Measurements from ENCODE around the gene RANGAP1.
"Not testable (repeated sequence)": the region's sequence is repeated elsewhere in the genome, so short reads cannot be mapped to it uniquely, and the experiment has no call there.

Gene RANGAP1

DNA sequence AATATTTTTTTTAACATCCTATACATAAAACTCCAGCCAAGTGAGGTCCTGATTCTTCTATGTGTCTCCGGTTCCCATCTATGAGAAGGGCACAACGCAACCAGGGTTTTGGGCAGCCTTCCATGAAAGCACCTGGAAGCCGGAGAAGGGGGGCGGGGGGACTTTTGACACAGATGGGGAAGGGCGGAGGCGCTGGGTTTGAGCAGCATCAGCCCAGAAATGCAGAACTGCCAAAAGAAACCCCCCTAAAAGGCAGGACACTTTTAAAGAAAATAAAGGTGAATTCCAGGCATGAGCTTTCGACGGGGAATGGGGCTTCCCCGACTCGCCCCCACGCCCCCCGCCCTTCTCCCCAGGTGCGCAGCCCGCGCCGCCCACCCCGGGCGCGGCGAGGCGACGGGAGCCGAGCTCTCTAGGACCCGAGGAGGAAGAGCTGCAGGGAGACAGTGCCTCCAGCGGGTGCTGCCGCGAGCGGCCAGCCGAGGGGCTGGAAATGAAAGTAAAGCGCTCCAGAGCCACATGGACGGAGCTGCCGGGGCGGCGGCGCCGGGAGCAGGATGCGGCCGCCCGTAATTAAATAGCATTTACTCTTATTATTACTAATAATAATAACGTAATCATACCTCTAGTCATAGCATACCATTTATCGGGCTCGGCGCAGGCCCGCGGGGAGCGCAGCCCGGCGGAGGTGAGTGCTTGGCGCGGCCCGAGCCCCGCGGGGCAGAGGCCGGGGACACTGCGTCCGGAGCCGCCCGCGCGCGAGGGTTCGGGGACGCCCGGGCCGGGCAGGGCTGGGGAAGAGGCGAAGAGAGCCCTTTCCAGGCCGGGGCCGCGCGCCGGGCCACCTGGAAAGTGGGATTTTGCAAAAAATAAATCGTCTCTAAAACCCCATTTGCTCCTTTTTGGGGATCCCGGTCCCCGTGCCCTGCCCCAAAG lies 15.4 kb upstream of the RANGAP1 start, which contains the start of gene ZC3H7B:
Gene ZC3H7B, plus strand, starts transcription at position 441 of the 936 bp plus-strand sequence. CDS start 19,136 bp downstream, outside the sequence.
- TF ChIP-seq, protein P1, sequence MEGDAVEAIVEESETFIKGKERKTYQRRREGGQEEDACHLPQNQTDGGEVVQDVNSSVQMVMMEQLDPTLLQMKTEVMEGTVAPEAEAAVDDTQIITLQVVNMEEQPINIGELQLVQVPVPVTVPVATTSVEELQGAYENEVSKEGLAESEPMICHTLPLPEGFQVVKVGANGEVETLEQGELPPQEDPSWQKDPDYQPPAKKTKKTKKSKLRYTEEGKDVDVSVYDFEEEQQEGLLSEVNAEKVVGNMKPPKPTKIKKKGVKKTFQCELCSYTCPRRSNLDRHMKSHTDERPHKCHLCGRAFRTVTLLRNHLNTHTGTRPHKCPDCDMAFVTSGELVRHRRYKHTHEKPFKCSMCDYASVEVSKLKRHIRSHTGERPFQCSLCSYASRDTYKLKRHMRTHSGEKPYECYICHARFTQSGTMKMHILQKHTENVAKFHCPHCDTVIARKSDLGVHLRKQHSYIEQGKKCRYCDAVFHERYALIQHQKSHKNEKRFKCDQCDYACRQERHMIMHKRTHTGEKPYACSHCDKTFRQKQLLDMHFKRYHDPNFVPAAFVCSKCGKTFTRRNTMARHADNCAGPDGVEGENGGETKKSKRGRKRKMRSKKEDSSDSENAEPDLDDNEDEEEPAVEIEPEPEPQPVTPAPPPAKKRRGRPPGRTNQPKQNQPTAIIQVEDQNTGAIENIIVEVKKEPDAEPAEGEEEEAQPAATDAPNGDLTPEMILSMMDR (IDR thresholded peaks at IDR 0.05; ENCODE audit: insufficient read depth, low read depth, low read length, missing control alignments), result peak; percentile 51
- H3K4me3 ChIP-seq (ENCODE audit: low read depth, low read length), result peak within 1 kb of the TSS; percentile 88
- DNase-seq (ENCODE audit: low read depth), result peak; percentile 91

DNA sequence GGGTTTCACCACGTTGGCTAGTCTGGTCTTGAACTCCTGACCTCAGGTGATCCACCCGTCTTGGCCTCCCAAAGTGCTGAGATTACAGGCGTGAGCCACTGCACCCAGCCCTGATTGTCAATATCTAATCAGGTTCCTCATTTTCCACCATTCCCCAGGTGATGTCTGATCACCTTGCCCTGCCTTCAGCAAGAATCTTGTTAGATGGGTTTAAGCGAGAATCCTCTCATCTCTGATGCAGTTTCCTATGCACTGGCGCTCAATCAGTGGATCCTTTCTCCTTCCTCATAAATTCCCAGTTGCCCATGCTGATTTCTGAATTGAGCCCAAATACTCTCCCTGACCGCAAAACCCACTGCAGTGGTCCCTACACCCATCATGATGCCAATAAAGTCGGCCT lies 14.7 kb upstream of the RANGAP1 start:
- DNase-seq (ENCODE audit: low read depth), result no peak
- H3K4me3 ChIP-seq (ENCODE audit: low read depth, low read length), result peak overlapping the region; percentile 88
- TF ChIP-seq, protein P1 (IDR thresholded peaks at IDR 0.05; ENCODE audit: insufficient read depth, low read depth, low read length, missing control alignments), result no peak

DNA sequence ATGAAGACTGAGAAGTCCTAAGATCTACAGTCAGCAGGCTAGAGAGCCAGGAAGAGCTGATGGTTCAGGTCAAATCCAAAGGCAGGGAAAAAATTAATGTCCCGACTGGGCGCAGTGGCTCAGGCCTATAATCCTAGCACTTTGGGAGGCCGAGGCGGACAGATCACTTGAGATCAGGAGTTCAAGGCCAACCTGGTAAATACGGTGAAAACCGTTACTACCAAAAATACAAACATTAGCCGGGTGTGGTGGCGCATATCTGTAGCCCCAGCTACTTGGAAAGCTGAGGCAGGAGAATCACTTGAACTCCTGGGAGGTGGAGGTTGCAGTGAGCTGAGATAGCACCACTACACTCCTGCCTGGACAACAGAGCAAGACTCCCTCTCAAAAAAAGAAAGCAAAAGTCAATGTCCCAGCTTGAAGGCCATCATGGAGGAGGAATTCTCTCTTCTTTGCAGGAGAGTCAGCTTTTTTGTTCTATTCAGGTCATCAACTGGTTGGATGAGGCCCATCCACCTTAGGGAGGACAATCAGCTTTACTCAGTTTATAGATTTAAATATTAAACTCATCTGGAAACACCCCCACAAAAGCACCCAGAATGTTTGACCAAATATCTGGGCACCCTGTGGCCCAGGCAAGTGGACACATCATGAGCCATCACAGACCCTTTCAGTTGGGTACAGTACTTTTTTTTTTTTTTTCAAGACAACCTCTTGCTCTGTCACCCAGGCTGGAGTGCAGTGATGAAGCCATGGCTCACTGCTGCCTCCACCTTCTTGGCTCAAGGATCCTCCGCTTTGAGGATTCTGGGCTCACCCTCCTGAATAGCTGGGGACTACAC lies 11.1 kb upstream of the RANGAP1 start:
- TF ChIP-seq, protein P1 (IDR thresholded peaks at IDR 0.05; ENCODE audit: insufficient read depth, low read depth, low read length, missing control alignments), result no peak
- no peak for DNase-seq (ENCODE audit: low read depth)
- H3K4me3 ChIP-seq (ENCODE audit: low read depth, low read length), result no peak overlapping the region

DNA sequence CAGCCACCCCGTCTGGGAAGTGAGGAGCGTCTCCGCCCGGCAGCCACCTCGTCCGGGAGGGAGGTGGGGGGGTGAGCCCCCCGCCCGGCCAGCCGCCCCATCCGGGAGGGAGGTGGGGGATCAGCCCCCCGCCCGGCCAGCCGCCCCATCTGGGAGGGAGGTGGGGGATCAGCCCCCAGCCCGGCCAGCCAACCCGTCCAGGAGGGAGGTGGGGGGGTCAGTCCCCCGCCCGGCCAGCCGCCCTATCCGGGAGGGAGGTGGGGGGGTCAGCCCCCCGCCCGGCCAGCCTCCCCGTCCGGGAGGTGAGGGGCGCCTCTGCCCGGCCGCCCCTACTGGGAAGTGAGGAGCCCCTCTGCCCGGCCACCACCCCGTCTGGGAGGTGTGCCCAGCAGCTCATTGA lies 8.8 kb upstream of the RANGAP1 start:
- not testable (repeated sequence) for H3K4me3 ChIP-seq (ENCODE audit: low read depth, low read length)

DNA sequence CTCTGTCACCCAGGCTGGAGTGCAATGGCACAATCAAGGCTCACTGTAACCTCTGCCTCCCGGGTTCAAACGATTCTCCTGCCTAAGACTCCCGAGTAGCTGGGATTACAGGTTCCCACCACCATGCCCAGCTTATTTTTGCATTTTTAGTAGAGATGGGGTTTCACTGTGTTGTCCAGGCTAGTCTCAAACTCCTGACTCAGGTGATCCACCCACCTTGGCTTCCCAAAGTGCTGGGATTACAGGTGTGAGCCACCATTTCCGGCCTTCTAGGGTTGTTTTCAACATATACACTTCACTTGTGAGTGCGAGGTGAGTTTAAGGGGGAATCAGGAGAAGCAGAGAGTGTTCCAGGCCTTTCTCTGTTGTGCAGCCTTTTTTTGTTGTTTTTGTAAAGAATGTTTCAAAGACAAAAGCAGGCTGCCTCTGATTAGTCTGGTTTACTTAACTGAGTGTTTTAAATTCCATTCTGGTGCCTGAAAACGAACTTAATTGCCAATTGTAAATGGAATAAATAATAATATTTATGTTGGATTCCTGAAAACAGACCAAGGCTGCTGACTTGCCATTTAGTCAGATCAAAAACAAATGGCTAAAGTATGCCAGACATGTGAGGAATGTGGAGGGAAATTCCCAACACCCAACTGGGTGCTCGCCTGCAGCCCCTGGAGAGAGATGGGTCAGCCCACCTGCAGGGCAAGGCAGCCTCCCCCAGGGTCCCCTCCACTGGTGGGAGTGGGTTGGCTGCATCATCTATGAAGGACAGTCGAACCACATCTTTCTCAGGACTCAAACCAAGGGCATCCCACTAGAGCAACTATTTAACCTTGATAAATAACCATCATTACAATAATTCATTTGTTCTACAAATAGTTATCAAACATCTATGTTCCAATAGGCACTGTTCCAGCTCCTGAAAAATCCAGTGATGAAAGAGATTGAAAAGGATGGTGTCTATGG lies 4.6 kb upstream of the RANGAP1 start:
- H3K4me3 ChIP-seq (ENCODE audit: low read depth, low read length), result no peak overlapping the region
- no peak for DNase-seq (ENCODE audit: low read depth)
- TF ChIP-seq, protein P1 (IDR thresholded peaks at IDR 0.05; ENCODE audit: insufficient read depth, low read depth, low read length, missing control alignments), result no peak

More for the DNA sequence above, 8.8 kb upstream of the RANGAP1 start:
- not testable (repeated sequence) for DNase-seq (ENCODE audit: low read depth)

DNA sequence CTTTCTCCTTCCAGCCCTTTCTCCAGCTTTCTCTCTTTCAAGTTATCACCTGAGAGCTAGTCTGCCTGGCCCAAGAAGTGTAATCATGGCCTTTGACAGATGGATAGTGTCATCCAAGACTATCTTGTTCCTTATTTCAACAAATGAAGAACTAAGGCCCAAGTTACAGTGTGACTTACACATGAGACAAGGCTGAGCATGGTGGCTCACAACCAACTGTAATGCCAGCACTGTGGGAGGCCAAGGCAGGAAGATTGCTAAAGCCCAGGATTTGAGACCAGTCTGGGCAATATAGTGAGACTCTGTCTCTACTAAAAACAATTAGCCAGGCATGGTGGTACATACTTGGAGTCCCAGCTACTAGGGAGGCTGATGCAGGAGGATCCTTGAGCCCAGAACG lies 3.7 kb upstream of the RANGAP1 start:
- TF ChIP-seq, protein P1 (IDR thresholded peaks at IDR 0.05; ENCODE audit: insufficient read depth, low read depth, low read length, missing control alignments), result no peak
- DNase-seq (ENCODE audit: low read depth), result no peak
- no peak overlapping the region for H3K4me3 ChIP-seq (ENCODE audit: low read depth, low read length)
